A673 (cell line): ENCODE data around the gene SUPT7L. TPM values are rescaled to one million over a fixed set of nuclear protein-coding genes. Genes with fewer than 3 reads are reported as not detected.
A peak's percentile ranks its signal among the peaks of the same experiment; 100 is the strongest.

Source experiments
- BruUV-seq: library from RNA; stranded (reverse); fragments of 400-500 nt; replicated peaks from 2 replicates; lab custom pipeline; 2021; lab: Mats Ljungman, UMichigan
- CTCF ChIA-PET: fragments of 300-600 bp; sonication (Branson Sonifier 250); formaldehyde crosslinking; loops from one replicate; lab custom pipeline; 2022; ENCODE audit warnings: antibody characterized with exemption; lab: Charles Lee
- POLR2A ChIA-PET: fragments of 300-600 bp; sonication (Branson Sonifier 250); formaldehyde crosslinking; loops from one replicate; lab custom pipeline; 2022; ENCODE audit warnings: antibody characterized with exemption; ENCODE audit not compliant: low non-redundant PET; lab: Charles Lee
- DNase-seq: peaks from one replicate; pipeline ENCODE4 v3.0.0-alpha.2; 2015; ENCODE audit warnings: low spot score
- H3K27ac ChIP-seq: fragments of 200-600 bp; sonication (generic); 2 replicates; pipeline ENCODE4 v1.5.1; 2016; ENCODE audit warnings: mixed run types, low read depth, mild to moderate bottlenecking, mixed read lengths, antibody characterized with exemption, low read length; ENCODE audit not compliant: poor library complexity, severe bottlenecking
- H3K27me3 ChIP-seq: fragments of 200-600 bp; sonication (generic); replicated peaks from 2 replicates; pipeline ENCODE4 v1.6.1; 2017; ENCODE audit warnings: mixed run types, low read depth, mild to moderate bottlenecking, mixed read lengths, antibody characterized with exemption, low read length; ENCODE audit not compliant: insufficient read depth, poor library complexity
- H3K36me3 ChIP-seq: fragments of 200-600 bp; sonication (generic); 2 replicates; pipeline ENCODE4 v1.6.1; 2016; ENCODE audit warnings: mixed run types, mild to moderate bottlenecking, mixed read lengths, antibody characterized with exemption, low read length; ENCODE audit not compliant: insufficient read depth, poor library complexity, severe bottlenecking
- H3K4me1 ChIP-seq: fragments of 200-600 bp; sonication (generic); 2 replicates; pipeline ENCODE4 v1.6.1; 2017; ENCODE audit warnings: mixed run types, mild to moderate bottlenecking, mixed read lengths, antibody characterized with exemption, low read length; ENCODE audit not compliant: insufficient read depth, poor library complexity, severe bottlenecking
- H3K4me3 ChIP-seq: fragments of 200-600 bp; sonication (generic); 2 replicates; pipeline ENCODE4 v1.5.1; 2016; ENCODE audit warnings: low read depth, mixed run types, mild to moderate bottlenecking, mixed read lengths, low read length; ENCODE audit not compliant: poor library complexity, severe bottlenecking
- H3K9me3 ChIP-seq: fragments of 200-600 bp; sonication (generic); 2 replicates; pipeline ENCODE4 v1.6.1; 2016; ENCODE audit warnings: mixed run types, low read depth, mild to moderate bottlenecking, mixed read lengths, antibody characterized with exemption, low read length; ENCODE audit not compliant: poor library complexity, severe bottlenecking
- EZH2 ChIP-seq: fragments of 200-600 bp; sonication (generic); IDR thresholded peaks from 2 replicates; pipeline ENCODE4 v1.6.1; 2017; ENCODE audit warnings: borderline replicate concordance, low read depth, mild to moderate bottlenecking, mixed read lengths, antibody characterized with exemption, low read length; ENCODE audit not compliant: poor library complexity, severe bottlenecking
- intact Hi-C: fragments of 100-400 bp; cut with micrococcal nuclease; formaldehyde crosslinking; loops from one replicate; pipeline ENCODE4 v1.10.0; 2022; ENCODE audit not compliant: unreplicated experiment
- total RNA-seq: library from RNA; stranded (reverse); gene quantifications from 2 replicates; pipeline ENCODE4 v1.2.3, GENCODE V29; 2021
- TF ChIP-seq, protein P1 (sequence below): fragments of 300-800, 200-600 bp; sonication (generic); conservative IDR thresholded peaks from 2 replicates; pipeline ENCODE4 v1.5.1; 2017; ENCODE audit warnings: low read depth, mild to moderate bottlenecking, antibody characterized with exemption, low read length, moderate library complexity, mixed read lengths

Gene SUPT7L
- total RNA-seq, 1 experiment from 2014 or later, result 33.1 TPM

DNA sequence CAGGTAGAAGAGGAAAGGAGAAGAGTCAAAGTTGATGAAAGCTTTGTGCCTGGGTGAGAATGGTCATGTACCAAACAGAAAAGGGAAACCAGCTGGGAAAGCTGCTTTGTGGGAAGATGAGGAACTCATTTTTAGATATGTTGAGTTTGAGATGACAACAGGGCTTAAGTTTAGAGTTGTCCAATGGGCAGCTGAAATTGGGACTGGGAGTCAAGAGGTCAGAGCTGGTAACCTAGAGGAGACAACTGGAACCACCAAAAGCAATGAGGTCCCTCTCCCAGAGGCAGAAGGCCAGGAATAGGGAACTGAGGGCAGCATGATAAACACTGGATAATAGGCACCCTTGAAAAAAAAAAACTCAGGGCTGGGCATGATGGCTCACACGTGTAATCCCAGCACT lies 49.1 kb upstream of the SUPT7L start:
- H3K4me1 ChIP-seq, result no peaks in the 10 kb centered on the region
- no peaks in the 10 kb centered on the region for H3K27me3 ChIP-seq
- H3K27ac ChIP-seq, result no peak overlapping the region
- intact Hi-C loops, result no loop called here
- POLR2A ChIA-PET, result no interaction called here
- H3K4me3 ChIP-seq, result no peak overlapping the region
- no peak for DNase-seq
- H3K36me3 ChIP-seq, result no peaks in the 10 kb centered on the region
- no peaks in the 10 kb centered on the region for H3K9me3 ChIP-seq
- CTCF ChIA-PET, result interaction anchor here (0.6 kb wide), 1 partner anchor 633 kb away, joined by 4 read pairs; no protein-coding TSS in a partner anchor
- TF ChIP-seq EZH2, result no peak
- TF ChIP-seq, protein P1, sequence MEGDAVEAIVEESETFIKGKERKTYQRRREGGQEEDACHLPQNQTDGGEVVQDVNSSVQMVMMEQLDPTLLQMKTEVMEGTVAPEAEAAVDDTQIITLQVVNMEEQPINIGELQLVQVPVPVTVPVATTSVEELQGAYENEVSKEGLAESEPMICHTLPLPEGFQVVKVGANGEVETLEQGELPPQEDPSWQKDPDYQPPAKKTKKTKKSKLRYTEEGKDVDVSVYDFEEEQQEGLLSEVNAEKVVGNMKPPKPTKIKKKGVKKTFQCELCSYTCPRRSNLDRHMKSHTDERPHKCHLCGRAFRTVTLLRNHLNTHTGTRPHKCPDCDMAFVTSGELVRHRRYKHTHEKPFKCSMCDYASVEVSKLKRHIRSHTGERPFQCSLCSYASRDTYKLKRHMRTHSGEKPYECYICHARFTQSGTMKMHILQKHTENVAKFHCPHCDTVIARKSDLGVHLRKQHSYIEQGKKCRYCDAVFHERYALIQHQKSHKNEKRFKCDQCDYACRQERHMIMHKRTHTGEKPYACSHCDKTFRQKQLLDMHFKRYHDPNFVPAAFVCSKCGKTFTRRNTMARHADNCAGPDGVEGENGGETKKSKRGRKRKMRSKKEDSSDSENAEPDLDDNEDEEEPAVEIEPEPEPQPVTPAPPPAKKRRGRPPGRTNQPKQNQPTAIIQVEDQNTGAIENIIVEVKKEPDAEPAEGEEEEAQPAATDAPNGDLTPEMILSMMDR, result no peak
- no TSS peak for BruUV-seq

DNA sequence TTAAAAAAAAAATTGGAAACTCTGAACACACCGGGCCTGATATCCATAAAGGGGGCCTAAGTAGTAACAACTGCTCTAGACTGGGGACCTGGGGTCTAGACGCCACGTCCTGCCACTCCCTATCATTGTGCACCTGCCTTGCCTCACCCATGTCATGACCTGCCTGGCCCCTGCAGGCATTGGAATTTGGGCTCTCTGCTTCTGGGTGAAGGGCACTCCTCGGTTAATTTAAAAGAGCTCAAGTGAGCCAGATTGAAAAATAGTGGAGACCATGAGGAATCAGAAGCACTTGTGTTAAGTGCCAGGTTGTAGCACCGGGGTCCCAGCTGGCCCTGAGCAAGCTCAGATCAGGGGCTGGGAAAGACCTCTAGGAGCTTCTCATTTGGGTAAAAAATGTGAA lies 48.4 kb upstream of the SUPT7L start:
- Histone ChIP-seq H3K4me3 (no peak overlapping the region), H3K9me3 (no peaks in the 10 kb centered on the region), H3K4me1 (no peaks in the 10 kb centered on the region), H3K27ac (no peak overlapping the region), H3K27me3 (no peaks in the 10 kb centered on the region), H3K36me3 (no peaks in the 10 kb centered on the region)
- intact Hi-C loops, result no loop called here
- CTCF ChIA-PET, result no interaction called here
- no peak for TF ChIP-seq EZH2
- TF ChIP-seq, protein P1, result no peak
- BruUV-seq, result no TSS peak
- POLR2A ChIA-PET, result no interaction called here
- DNase-seq, result no peak

DNA sequence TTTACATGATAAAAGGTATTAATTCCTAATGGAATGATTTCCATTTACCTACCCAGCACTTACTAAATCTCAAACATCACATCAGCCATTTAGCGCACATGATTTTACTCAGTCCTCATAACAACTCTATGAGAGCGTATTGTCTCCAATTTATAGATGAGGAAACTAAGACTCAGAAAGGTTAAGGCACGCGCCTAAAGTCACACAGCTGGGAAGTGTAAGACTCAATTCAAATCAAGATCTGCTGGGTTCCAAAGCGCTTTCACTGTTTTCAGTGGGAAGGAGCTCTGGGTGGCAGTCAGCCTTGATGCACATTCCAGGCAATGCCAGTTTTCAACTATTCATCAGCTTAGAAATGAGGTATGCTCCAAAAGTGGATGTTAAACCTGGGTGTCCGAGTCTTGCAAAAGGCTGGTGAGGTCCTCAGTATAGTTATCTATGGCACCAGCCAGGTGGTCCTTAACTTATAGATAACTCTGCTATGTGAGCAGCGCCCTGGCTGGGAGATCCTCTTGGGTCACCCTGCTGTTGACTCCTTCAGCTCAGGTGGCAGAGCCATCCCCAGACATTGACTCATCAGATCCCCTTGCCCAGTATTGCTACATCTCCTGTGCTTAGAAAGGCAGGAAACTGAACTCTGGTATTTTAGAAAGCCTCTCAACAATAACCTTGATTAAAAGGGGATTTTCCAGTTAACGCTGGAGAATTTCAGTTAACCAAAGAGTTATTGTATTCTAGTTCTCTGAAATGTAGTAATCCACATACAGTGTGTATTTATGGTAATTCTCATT lies 47.4 kb upstream of the SUPT7L start:
- ChIA-PET CTCF (interaction anchor here (0.8 kb wide), 1 partner anchor 27 kb away, joined by 3 read pairs; no protein-coding TSS in a partner anchor), POLR2A (interaction anchor here (0.6 kb wide), 1 partner anchor 1517 kb away, joined by 4 read pairs; no protein-coding TSS in a partner anchor)
- Histone ChIP-seq H3K36me3 (no peaks in the 10 kb centered on the region), H3K4me1 (no peaks in the 10 kb centered on the region), H3K27me3 (no peaks in the 10 kb centered on the region), H3K4me3 (no peak overlapping the region), H3K9me3 (no peaks in the 10 kb centered on the region), H3K27ac (no peak overlapping the region)
- BruUV-seq, result no TSS peak
- DNase-seq, result peak; percentile 28
- TF ChIP-seq, protein P1, result no peak
- TF ChIP-seq EZH2, result no peak
- intact Hi-C loops, result no loop called here
